ENCODE results near the gene EFNB2.

Gene EFNB2

DNA sequence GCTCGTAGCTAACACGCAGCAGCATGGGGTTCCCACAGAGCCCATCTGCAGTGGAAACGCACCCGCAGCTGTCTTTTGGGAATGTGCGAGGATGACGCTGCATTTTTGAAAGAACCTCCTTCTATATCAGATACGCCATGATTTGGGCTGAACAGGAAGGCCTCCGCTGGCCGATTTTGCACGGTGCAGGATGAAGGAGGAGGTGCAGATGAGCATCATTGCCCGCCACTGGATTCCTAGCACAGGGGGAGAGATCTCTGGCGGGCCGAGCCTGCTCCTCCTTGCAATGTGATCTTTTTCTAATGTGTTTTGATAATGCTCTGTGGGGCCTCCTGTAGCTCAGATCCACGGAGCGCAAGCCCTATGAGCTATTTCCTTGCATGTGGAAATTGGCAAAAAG lies 55.5 kb downstream of the EFNB2 start:
- DNase-seq: no peak

DNA sequence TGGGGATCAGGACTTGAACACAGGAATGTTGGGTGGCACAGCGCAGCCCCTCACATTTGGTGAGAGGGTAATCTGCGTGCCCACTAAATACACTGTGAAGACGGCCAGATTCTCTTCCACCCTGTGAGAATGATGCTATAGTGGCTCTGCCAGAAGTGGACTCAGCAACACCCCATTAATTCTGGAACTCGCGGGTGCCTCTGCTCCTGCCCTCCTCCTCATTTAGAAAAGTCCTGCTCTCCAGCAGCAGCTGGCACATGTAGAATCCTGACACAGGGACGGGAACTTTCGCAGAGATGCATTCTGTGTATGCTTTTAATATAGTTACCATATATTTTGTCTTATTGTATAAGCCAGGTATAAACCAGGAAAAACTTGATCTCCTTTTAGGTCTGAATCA lies 57.3 kb downstream of the EFNB2 start:
- DNase-seq: no peak

DNA sequence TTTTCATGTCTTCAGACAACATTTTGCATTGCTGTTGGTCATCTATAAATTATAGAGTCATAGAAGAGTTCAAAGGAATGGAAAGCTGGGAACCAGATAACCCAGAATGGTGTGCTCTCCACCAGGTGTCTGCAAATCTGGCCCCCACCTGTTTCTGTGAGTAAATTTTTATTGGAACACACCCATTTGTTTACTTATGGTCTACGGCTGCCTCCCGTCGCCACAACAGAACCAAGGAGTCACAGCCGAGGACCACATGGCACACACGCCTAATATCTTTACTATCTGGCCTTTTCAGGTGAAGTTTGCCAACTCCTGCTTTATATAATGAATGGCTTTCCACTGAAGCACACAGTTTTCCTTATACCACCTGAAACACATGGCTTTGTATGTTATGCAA lies 58.2 kb downstream of the EFNB2 start:
- no peak for DNase-seq

DNA sequence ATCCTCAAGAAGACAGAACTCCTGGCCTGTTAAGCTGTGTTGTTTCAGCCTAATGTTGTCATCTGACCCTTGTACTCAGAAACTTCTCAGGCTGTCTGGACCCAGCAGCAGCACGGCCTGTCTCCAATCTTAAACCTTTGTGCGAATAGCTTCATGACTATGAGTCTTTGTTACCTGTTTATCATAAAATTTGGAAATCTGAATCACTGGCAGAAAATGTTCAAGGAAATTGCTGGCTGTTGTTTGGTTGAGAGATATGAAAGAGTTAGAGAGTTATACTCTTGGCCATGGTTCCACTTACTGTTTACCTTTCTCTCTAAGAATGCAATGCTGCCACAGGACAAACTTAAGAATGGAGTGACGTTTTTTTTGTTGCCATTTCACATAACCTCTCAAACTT lies 59.6 kb downstream of the EFNB2 start:
- no peak for DNase-seq

DNA sequence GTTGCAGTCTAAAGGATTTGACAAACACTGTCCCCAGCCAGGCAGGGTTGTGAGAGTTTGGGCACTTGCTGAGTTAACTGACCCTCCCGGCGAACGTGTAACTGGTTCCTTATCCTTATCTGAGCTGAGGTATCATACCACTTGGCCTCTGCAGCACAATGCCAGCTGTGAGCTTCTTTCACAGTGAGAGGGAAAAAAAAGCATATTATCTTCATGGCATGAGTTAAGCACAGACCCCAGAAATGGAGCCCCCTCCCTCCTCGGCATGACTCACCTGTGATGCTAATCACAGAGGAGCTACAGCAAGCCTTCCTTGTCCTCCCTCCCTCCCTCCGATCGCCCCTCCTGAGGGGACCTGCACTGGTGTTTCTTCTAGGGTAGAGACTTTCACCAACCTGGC lies 60.5 kb downstream of the EFNB2 start:
- no peak for DNase-seq

DNA sequence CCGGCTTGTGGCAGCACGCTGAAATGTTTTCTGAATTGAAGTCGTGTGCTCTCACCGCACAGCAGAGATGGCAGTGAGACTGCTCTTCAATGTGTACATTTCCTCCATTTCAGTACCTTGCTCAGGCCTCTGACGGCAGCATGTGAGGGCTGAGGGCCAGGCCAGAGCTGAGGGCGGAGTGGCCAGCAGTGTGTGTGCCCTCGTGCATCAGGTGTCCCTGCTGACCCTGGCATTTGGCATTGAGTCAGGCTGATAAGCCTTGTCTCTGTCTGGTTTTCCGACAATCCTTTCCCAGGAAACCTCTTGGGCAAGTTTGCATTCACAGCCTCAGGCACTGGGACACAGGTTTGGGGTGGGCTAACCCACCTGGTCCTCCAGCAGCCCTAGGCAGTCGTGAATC lies 62.3 kb downstream of the EFNB2 start:
- DNase-seq: no peak

DNA sequence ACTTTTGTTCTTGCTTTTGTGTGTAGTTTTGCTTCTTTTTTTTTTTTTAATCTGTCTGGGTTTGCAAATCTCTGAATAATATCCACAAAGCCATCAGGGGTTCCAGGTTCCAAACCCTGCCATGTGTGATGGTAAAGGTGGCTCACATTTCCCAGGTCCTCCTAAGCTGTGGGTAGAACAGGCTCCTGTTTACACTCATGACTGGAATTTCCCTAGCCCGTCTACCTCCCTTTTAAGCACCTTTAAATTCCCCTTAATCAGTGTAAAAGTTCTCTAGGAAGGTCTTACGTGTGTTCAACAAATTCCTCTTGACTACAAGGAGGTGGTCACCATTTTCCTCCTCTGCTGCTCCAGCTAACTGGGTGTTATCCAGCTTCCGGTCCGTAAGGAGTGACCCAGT lies 62.8 kb downstream of the EFNB2 start:
- DNase-seq: no peak

DNA sequence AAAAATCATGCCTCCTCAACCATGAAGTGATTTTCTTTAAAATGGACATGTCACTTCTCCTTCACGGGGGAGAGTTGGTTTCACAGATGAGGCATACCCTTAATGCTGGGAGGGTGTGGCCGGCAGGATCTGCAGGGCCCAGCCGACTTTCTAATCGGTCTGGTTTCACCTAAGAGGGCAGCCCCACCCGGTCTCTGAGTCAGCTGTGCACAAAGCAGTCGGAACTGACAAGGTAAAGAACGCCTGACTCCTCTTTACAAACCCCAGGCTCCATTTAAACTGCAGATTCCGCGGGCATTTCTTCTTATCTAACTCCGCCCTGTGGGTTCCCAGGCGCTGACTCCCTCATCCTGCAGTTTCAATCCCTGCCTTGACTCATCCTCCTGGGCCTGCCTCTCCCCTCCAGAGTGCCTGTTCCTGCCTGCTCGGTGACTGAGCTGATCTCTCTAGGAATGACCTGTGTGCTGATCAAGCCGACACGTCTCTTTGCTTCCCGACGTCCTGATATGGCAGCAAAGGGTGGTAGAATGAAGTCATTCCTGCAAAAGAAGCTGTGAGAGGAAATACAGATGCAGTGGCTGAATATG lies 63.4 kb downstream of the EFNB2 start:
- DNase-seq: no peak

DNA sequence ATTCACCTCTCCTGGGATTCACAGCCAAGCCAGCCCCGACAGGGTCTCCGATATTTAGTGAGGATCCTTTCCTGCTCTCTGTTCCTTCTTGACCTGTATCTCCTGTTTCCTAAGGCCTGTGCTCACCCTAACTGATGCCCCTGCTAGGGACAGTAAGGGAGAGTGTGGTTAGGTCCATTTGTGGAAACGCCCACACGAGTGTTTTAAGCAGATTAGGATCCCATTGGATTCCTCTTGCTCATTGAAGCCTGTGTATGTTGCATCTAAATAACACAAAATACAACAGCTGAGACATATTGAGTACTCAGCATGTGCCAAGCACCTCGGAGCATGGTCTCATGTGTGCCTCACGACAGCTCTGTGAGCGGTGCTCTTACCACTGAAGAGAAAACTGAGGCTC lies 64.9 kb downstream of the EFNB2 start:
- DNase-seq: no peak

DNA sequence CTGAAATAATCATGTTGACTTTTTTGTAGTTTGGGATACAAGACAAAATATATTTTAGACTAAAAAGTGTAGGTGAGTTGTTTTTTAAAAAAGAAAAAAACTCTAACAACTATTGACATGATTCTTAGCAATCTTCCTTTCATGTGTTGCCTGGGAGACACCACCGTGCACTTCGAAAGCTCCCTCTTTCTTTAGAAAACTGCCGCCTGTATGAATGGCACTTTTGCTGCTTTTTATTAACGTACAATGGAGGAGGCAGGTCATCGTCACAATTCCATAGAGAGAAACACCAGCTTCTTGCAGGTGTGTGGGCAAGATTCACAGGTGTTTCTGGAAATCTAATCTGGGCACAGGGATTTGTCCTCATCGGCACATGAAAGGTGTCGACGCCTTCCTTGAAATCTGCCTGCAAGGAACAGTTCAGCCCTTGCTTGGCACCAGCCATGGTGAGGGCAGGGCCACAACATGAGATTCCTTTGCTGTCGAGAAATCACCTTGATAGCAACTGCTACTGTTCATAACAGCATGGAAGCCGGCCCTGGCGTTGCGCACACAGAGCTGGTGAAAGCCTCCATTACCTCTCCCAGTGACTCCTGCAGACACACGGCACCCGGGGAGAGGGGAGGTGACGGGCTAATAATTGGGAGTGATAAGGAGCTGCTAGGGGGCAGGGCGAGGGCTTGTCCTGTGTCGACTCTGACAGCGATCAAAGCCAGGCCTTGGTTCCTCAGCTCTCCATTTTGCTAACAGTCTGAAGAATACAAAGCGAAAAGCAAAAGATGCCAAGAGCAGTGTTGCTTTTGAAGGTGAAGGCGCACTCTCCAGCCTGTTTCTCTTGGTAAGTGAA lies 66.5 kb downstream of the EFNB2 start:
- DNase-seq: no peak

DNA sequence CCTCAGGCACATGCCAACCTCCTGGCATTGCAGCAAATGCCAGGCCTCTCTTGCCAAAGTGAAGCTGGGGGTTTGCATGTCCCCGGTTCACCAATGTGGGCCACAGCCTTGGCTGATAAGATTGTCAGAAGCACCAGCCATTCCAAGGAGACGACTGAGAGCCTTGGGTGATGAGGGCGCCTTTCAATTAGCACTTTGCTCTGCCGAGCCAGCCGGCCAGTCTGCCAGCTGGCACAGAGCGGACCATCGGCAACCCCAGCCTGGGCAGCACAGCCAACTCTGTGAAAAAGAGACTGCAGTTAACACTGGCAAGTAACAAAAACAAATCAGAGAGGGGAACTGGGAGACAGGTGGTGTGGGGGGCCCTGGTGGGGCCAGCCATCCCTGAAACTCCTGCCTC lies 67.3 kb downstream of the EFNB2 start:
- no peak for DNase-seq

DNA sequence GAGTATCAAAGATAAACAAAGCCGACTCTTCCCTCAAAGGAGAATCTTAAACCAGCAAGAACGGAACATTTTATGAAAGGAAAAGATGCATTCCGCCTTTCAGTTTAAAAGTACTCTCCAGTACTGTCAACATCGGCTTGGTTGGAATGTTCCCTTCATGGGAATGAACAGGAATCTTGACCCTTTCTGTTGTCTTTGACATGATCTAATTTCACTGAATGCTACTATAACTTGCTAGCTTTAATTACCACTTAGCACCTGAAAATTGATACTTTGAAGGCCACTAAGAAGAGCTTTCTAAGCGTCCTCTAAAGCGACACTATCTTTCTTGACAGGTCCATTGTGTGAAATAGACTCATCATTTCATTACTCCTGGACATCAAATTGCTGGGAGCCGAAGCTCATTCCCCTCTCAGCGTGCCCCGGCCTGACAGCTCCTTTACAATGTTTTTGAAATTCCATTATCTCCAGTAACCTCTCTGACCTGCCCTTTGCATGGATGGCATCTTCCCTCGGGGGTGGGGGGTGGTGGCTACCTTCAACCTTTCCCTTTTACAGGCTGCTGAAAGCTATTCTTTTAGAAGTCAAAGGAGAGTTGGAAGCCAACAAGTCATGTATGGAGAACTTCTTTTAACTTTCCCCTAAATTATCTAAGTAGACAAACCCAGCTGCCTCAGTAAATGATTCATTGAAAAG lies 67.9 kb downstream of the EFNB2 start:
- DNase-seq: no peak

DNA sequence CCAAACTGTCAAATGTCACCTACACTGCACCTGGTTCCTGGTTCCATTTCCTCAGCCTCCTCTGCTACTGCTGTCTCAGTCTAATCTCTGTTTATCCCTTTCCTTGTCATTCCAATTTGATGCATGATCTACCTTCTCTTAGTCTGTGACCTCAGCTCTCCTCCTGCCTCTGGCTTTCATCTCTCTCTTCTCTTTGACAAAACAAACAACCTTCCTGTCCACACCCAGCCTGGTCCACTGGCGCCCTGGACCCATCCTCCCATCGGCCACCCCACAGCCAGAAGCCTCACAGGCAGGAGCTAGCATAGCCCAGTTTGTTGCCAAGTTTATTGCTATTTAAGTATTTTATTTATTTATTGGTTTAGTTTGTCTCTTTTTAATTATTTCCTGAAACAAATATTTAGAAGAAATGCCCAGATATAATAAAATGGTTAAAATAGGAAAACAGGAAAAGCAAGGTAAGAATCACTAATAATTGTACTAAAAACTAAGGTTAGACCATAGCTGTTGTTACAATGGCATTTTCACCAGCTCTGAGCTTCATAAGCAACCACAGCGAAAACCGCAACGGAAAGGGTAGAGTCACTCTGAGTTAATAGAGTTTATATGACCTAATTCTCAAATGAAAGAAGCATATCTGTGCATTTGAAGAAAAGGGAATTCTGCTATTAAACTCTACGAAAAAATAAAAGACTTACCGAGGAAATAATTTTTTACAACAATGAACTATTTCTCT lies 68.6 kb downstream of the EFNB2 start:
- DNase-seq: no peak

DNA sequence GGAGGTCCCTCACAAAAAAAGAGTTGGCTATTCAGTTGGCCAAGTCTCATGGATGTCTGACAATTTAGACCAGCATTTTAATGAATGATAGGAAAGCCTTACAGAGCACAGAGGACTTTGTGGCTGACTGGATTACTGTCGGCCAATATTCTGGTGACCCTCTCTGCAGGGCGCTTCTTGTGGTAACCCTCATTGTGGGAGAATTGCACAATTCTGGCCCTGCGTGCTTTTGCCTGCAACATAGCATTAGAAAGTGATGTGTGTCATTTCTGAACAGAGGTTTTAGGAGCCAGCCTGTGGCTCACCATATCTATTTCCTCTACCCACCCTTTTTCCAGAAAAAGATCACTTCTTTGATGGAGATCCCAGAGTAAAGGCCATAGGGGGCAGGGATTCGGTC lies 71.4 kb downstream of the EFNB2 start:
- DNase-seq: no peak

DNA sequence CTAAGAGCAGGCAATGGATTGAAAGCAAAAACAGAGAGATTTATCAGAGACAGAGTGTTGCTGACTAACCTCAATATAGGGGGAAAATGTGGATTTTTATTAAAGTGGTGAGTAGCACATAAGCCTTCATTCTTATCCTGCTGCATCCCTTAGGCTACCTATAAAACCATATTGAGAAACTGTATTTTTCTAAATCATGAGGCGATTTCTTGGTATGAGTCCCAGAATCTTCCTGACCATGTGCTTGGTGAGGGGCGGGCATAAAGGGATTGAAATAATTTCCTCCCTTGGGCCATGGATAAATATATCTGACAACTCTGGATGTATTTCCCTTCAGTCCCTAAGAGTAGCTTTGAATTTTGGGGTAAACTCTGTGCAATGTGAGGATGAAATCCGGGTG lies 72.8 kb downstream of the EFNB2 start:
- no peak for DNase-seq

DNA sequence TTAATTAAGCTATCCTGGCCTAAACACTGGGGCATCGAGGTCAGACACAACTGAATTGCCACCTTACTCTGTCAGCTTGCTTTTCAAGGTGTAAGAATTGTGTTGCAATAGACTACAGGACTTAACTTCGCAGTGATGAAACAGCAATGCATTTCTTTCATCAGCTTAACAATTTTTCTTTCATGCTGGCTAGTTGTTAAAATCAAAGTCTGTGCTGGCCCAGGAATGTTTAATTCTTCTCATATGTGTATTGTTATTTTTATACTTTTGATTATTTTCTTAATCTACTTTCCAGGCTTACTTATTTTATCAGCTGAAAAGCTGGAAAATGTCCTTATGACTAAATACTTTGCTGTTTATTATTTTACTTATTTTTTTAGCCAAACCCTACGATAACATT lies 79.7 kb downstream of the EFNB2 start:
- no peak for DNase-seq

DNA sequence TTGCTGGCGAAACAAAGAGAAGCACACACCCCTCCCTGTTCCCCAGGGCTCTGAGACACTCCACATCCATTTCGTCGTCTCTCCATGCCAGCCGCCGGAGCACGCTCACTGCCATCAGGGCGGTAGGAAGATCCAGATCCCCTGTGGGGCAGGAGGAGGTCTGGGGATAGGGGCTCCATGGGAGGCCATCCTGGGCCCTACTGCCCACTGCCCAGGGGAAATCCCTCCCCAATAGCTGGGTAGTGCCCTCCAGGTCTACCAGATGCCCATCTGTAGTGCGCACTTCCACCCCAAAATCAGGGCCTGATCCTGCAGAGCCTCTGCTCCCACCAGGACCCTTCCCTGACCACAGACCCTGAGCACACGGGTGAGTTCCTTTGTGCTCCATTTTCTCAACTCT lies 80.3 kb downstream of the EFNB2 start:
- DNase-seq: no peak

DNA sequence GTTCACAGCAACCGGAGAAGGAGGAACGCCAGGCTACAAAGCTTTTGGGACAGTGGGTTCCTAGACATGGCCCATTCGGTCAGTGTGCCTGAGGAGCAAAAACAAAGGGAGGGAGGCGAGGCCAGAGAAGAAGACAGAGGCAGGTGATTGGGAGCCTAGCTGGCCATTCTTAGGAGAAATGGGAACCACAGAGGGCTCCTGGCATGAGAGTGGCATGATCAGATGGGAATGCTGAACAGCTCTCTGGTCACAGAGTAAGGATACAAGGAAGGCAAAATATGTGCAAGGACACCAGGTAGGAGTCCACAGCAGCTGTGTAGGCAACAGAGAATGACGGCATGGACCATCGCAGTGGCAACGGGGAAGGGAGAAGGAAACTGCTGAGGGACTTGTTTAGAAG lies 82.4 kb downstream of the EFNB2 start:
- no peak for DNase-seq

DNA sequence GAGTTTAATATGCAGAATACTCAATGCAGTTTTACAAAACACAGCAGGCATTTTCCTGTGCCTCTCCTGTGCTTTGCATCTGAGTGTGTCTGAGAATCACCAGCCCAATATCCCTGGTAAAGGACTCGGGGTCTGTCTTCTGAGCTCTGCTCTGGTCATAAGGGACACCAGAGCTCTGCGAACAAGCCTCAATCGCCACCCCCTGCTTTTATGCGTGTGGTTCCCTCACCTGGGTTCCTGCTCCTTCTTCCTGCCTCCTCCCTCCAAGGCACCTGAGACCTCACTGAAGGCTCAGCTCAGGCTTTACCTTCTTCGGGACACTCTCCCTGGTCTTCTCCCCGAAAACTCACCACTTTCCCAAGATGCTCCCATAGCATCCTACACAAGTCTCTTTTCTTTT lies 84.5 kb downstream of the EFNB2 start:
- DNase-seq: no peak

DNA sequence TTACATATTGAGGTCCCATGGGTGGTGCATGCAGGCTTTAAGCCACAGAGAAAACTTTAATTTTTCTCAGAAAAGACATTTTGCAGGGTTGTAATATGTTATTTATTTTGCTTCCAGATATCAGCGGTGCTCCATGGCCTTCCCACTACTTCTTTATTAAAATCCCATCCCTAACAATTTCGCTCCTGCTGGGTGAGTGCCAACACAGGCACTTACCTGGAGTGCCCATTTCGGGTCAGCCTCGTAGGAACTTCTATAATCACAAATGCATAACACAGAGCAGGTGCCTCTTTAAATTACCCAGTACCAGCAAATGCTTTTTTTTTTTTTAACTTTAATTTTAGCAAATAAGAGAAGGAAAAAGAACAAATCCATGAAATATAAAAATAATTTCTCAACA lies 86.4 kb downstream of the EFNB2 start:
- no peak for DNase-seq

DNA sequence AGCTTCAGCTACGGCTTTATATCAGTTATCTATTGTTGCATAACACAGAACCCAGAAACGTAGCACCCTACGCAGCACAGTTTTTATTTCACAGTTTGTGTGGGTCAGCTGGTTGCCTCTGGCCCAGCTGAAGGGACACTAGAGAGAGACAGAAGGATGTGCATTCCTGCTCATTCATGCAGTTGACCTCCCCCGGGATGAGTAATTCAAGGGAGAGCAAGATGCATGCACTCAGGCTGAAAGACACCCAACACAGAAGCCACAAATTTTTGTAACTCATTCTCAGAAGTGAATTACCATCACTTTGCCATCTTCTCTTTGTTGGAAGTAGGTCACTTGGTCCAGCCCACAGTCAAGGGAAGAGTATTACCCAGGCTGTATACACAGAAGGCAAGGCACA lies 89.5 kb downstream of the EFNB2 start:
- DNase-seq: no peak

DNA sequence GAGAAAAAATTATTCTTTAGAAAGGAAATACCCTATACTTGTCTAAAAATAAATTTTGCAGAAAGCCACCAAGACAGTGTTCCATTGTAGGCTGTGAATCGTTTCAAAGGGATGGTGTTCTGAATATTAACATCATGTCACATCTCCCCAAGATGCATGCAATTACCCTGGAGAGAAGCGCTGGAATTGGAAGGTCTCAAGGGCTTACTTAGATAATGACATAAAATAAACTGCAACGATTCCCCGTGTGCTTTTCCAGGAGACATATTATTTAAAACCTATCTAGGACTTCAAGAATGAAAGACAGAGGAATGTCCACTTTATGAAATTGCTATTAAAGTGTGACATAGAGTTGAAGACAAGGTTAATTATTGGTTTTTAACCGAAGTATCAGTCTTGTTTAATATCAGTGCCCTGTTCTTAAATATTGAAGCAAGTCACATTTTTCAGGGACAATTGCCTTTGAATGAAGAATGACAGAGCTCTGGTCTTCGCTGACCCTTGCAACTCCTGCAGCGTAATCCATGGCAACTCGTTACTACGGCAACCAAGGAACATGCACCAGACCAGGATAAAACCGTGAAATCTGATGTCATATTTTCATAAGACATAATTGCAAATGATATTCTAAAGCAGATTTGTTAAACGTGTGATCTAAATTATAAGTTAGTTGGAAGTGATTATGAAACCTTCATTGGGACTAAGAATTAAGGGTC lies 91.7 kb downstream of the EFNB2 start:
- DNase-seq: no peak

DNA sequence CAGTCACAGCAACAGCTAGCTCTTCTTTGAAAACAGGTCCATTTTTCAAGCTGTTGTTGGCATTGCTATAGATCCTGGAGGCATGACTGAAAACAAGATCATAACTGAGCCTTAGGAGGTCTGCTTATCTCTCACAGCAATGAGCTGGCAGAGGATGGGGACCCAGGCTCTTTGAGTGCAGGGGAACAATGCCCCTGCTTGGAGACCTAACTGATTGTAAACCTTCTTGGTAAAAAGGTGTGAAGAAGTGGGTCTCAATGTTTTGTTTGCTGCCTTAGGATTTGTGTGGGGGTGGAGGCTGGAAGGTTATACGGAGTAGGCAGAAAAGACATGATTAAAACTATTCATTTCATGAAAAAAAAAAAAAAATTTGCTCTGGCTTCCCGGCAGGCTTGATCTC lies 94.6 kb downstream of the EFNB2 start:
- no peak for DNase-seq
